Psoas muscle (tissue), 8 donors: ENCODE results near the gene VWA7. TPM values are rescaled to one million over a fixed set of nuclear protein-coding genes. Genes with fewer than 3 reads are reported as not detected.

Experiments used
- ATAC-seq, 4 donors: fragments of 200-7000 bp; cut with Tn5 transposase; one replicate each; pipeline ENCODE4 v1.9.1; 2020; ENCODE audit warnings: moderate library complexity in 3 of 4, mild to moderate bottlenecking in 2 of 4
- DNase-seq, 2 donors: peaks; one replicate each; pipeline ENCODE4 v3.0.0-alpha.2; 2020
- H3K27ac ChIP-seq: fragments of 200-600 bp; one replicate; pipeline ENCODE4 v1.8.0; 2022
- H3K27me3 ChIP-seq, 3 donors: fragments of 200-600 bp in 1 of 3; one replicate each; pipeline versions ENCODE4 v1.6.1 to v1.8.0; 2013 to 2022; ENCODE audit warnings: low read length in 2 of 3, mild to moderate bottlenecking in 2 of 3, moderate library complexity in 1 of 3; ENCODE audit not compliant: insufficient read depth in 3 of 3
- H3K36me3 ChIP-seq, 2 donors: fragments of 200-600 bp in 1 of 2; one replicate each; pipeline versions ENCODE4 v1.6.1 to v1.8.0; 2013 to 2022; ENCODE audit warnings: low read depth in 1 of 2, mild to moderate bottlenecking in 1 of 2, moderate library complexity in 1 of 2; ENCODE audit not compliant: insufficient read depth in 1 of 2
- H3K4me1 ChIP-seq: fragments of 200-600 bp; one replicate; pipeline ENCODE4 v1.8.0; 2022
- H3K4me3 ChIP-seq: fragments of 200-600 bp; one replicate; pipeline ENCODE4 v1.8.0; 2022; ENCODE audit warnings: mild to moderate bottlenecking
- H3K9me3 ChIP-seq: fragments of 200-600 bp; one replicate; pipeline ENCODE4 v1.8.0; 2022
- CTCF ChIP-seq: fragments of 200-600 bp; IDR thresholded peaks from one replicate; pipeline ENCODE4 v1.8.0; 2022; ENCODE audit warnings: antibody characterized with exemption
- WGBS, 3 donors: extraction: QIAGEN DNeasy Blood & Tissue Kit; methylation state at CpG; one replicate each; pipeline versions ENCODE4 v1.1.6 to v1.1.7; 2013; 5-methylcytosine and 5-hydroxymethylcytosine counted together
- intact Hi-C, 2 donors: fragments of 100-400 bp; cut with DNase I; formaldehyde crosslinking; loops; one replicate each; pipeline versions ENCODE4 v1.11.0 to v1.14.2; 2022
- polyA plus RNA-seq, 3 donors: library from polyadenylated mRNA; stranded (reverse); fragments of 200-250 nt; gene quantifications; one replicate each; pipeline ENCODE4 v1.2.3, GENCODE V29; 2013
- total RNA-seq, 4 donors: library from RNA; stranded (reverse); fragmentation: NEBNext Ultra II Directional in 2 of 4; extraction: Animal tissue kit (Norgen Biotek cat#: 25700) in 2 of 4; gene quantifications; one replicate each; pipeline versions ENCODE4 v1.2.1 to v1.2.4, GENCODE V29; 2021 to 2023
- donor health status: healthy with polysubstance abuse.
- donor health status: DM: no; HTN: no; CAD: no; lungs with moderate emphysema.
- donor health status: Bipolar disorder and iron deficiency.
- donor health status: healthy.
- donor health status: DM: yes; HTN: yes; CAD: no.
- donor health status: DM: no; HTN: no; CAD: no.
- donor health status: DM: no; HTN: no; CAD: no.
- donor health status: DM: yes; HTN: yes; CAD: no.

The VWA7 gene
- total and polyA plus RNA-seq, 7 donors = 0.76 to 8.0 (median 5.2) TPM

- intact Hi-C loops = loop anchor here in 1 of 2 donors (5.0 kb wide), 1 partner anchor 85 kb away; the partner anchor contains the start of gene LY6G5C
- DNase-seq = no peak
- no peaks in the 10 kb centered on the region for H3K27me3 ChIP-seq
- no peak overlapping the region for H3K27ac ChIP-seq
- peaks cover 0 to 39% of the 10 kb centered on the region in 2 donors for H3K36me3 ChIP-seq
- H3K4me3 ChIP-seq = no peak overlapping the region
- H3K4me1 ChIP-seq = no peaks in the 10 kb centered on the region
- no peak for ATAC-seq
- TF ChIP-seq CTCF = no peak
- no peaks in the 10 kb centered on the region for H3K9me3 ChIP-seq
- 84 to 87% (median 86%) methylated on average over 6 of the region's 6 CpGs for WGBS, 3 donors
Observed at GRCh38 chr6:31767096-31767645, 10.0 kb downstream of the VWA7 start.

- Histone ChIP-seq H3K4me3 (peak overlapping the region; percentile 28), H3K4me1 (no peaks in the 10 kb centered on the region), H3K9me3 (no peaks in the 10 kb centered on the region), H3K27ac (no peak overlapping the region), H3K36me3 (peaks cover 0 to 39% of the 10 kb centered on the region in 2 donors), H3K27me3 (no peaks in the 10 kb centered on the region)
- intact Hi-C loops = loop anchor here in 1 of 2 donors (5.0 kb wide), 1 partner anchor 84 kb away; the partner anchor contains the start of gene LY6G5C
- ATAC-seq = no peak
- no peak for DNase-seq
- WGBS, 3 donors = 56 to 57% (median 57%) methylated on average over 42 of the region's 42 CpGs
- no peak for TF ChIP-seq CTCF
Observed at GRCh38 chr6:31765910-31766794, 11.0 kb downstream of the VWA7 start.

- H3K27me3 ChIP-seq = no peaks in the 10 kb centered on the region
- peaks cover 0 to 39% of the 10 kb centered on the region in 2 donors for H3K36me3 ChIP-seq
- TF ChIP-seq CTCF = no peak
- no peaks in the 10 kb centered on the region for H3K9me3 ChIP-seq
- H3K4me3 ChIP-seq = no peak overlapping the region
- intact Hi-C loops = loop anchor here in 1 of 2 donors (5.0 kb wide), 1 partner anchor 83 kb away; the partner anchor contains the start of gene LY6G5C
- 88 to 93% (median 92%) methylated on average over 9 of the region's 9 CpGs for WGBS, 3 donors
- ATAC-seq (no peak), DNase-seq (no peak)
- no peak overlapping the region for H3K27ac ChIP-seq
- no peaks in the 10 kb centered on the region for H3K4me1 ChIP-seq
Observed at GRCh38 chr6:31765559-31765909, 11.6 kb downstream of the VWA7 start.

GRCh38 chr6:31764198-31764597 is 12.9 kb downstream of the VWA7 start:
- H3K4me3 ChIP-seq = no peak overlapping the region
- H3K4me1 ChIP-seq = no peaks in the 10 kb centered on the region
- no peak for ATAC-seq
- WGBS, 3 donors = 84 to 90% (median 87%) methylated on average over 4 of the region's 4 CpGs
- intact Hi-C loops = no loop called here
- no peak for DNase-seq
- no peaks in the 10 kb centered on the region for H3K9me3 ChIP-seq
- H3K27me3 ChIP-seq = no peaks in the 10 kb centered on the region
- no peak for TF ChIP-seq CTCF
- peaks cover 0 to 39% of the 10 kb centered on the region in 2 donors for H3K36me3 ChIP-seq
- no peak overlapping the region for H3K27ac ChIP-seq
